ENCODE results near the gene SP140L.
A peak's percentile ranks its signal among the peaks of the same experiment; 100 is the strongest.
"Not testable (repeated sequence)": the region's sequence is repeated elsewhere in the genome, so short reads cannot be mapped to it uniquely, and the experiment has no call there.

SP140L gene

GRCh38 chr2:230384986-230385385, 58.0 kb downstream of the SP140L start:
- DNase-seq = no peak

GRCh38 chr2:230394301-230394700, 67.3 kb downstream of the SP140L start:
- no peak for DNase-seq

- DNase-seq = not testable (repeated sequence)
Observed at GRCh38 chr2:230398698-230399097, 71.7 kb downstream of the SP140L start.

GRCh38 chr2:230400041-230400440, 73.0 kb downstream of the SP140L start:
- no peak for DNase-seq

GRCh38 chr2:230400454-230400853, 73.5 kb downstream of the SP140L start:
- no peak for DNase-seq

GRCh38 chr2:230401026-230401425, 74.0 kb downstream of the SP140L start:
- DNase-seq = not testable (repeated sequence)

- DNase-seq = no peak
Observed at GRCh38 chr2:230403746-230404145, 76.8 kb downstream of the SP140L start.

GRCh38 chr2:230405824-230406223, 78.8 kb downstream of the SP140L start:
- DNase-seq = no peak

GRCh38 chr2:230408244-230408842, 81.3 kb downstream of the SP140L start:
- no peak for DNase-seq

GRCh38 chr2:230409316-230409715, 82.3 kb downstream of the SP140L start:
- DNase-seq = not testable (repeated sequence)

GRCh38 chr2:230410263-230410662, 83.3 kb downstream of the SP140L start:
- no peak for DNase-seq

- no peak for DNase-seq
Observed at GRCh38 chr2:230410861-230411569, 84.0 kb downstream of the SP140L start.

GRCh38 chr2:230411570-230412370, 84.8 kb downstream of the SP140L start:
- peak; percentile 12 for DNase-seq

GRCh38 chr2:230412371-230412711, 85.3 kb downstream of the SP140L start:
- DNase-seq = no peak

- DNase-seq = no peak
Observed at GRCh38 chr2:230412846-230413245, 85.9 kb downstream of the SP140L start.

GRCh38 chr2:230413479-230413878, 86.5 kb downstream of the SP140L start:
- no peak for DNase-seq

GRCh38 chr2:230414302-230414701, 87.3 kb downstream of the SP140L start:
- no peak for DNase-seq

GRCh38 chr2:230416061-230416721, 89.2 kb downstream of the SP140L start, which contains the start of gene SP100:
Gene SP100, plus strand, starts transcription at chr2:230416201. Its CDS starts 96 bp downstream, at chr2:230416297.
- no peak for DNase-seq

GRCh38 chr2:230417436-230417835, 90.4 kb downstream of the SP140L start:
- DNase-seq = no peak

- no peak for DNase-seq
Observed at GRCh38 chr2:230418341-230419016, 91.5 kb downstream of the SP140L start.

GRCh38 chr2:230419181-230419580, 92.2 kb downstream of the SP140L start:
- no peak for DNase-seq

- no peak for DNase-seq
Observed at GRCh38 chr2:230422149-230422548, 95.2 kb downstream of the SP140L start.

Measured in NCI-H69 (cell line).